Ovary (tissue), 9 donors: ENCODE data around the gene ZNF70. TPM values are rescaled to one million over a fixed set of nuclear protein-coding genes. Genes with fewer than 3 reads are reported as not detected.
A peak's percentile ranks its signal among the peaks of the same experiment; 100 is the strongest.

ENCODE experiments used
- DNase-seq, 5 donors: peaks; one replicate each; pipeline ENCODE4 v3.0.0-alpha.2; 2019 to 2020
- H3K27ac ChIP-seq, 2 donors: fragments of 200-600 bp; one replicate each; pipeline versions ENCODE4 v1.5.1 to v1.8.0; 2019 to 2022
- H3K27me3 ChIP-seq: fragments of 200-600 bp; one replicate; pipeline ENCODE4 v1.8.0; 2022
- H3K36me3 ChIP-seq: fragments of 200-600 bp; sonication (generic); one replicate; pipeline ENCODE4 v1.5.1; 2019
- H3K4me1 ChIP-seq: one replicate; pipeline ENCODE4 v1.8.1; 2013; ENCODE audit warnings: mild to moderate bottlenecking, moderate library complexity; ENCODE audit not compliant: insufficient read depth
- H3K4me3 ChIP-seq: fragments of 200-600 bp; sonication (generic); one replicate; pipeline ENCODE4 v1.5.1; 2017
- H3K9me3 ChIP-seq, 2 donors: fragments of 200-600 bp in 1 of 2; sonication (generic) in 1 of 2; one replicate each; pipeline versions ENCODE4 v1.5.1 to v1.8.1; 2013 to 2019; ENCODE audit warnings: mild to moderate bottlenecking in 1 of 2, moderate library complexity in 1 of 2
- EP300 ChIP-seq: sonication (generic); formaldehyde crosslinking; IDR thresholded peaks from one replicate; pipeline ENCODE4 v1.6.1; 2017; ENCODE audit warnings: antibody characterized with exemption
- POLR2A ChIP-seq: fragments of 450-650 bp; IDR thresholded peaks from one replicate; pipeline ENCODE4 v1.6.1; 2017; ENCODE audit warnings: antibody characterized with exemption, mild to moderate bottlenecking, moderate library complexity
- WGBS, 3 donors: extraction: QIAGEN DNeasy Blood & Tissue Kit in 1 of 3; methylation state at CpG; one replicate each; pipeline versions ENCODE4 v1.1.5 to v1.1.7; 2013 to 2017; 5-methylcytosine and 5-hydroxymethylcytosine counted together
- intact Hi-C, 4 donors: fragments of 100-400 bp; cut with DNase I; formaldehyde crosslinking; loops; one replicate each; pipeline versions ENCODE4 v1.11.0 to v1.15.1; 2022 to 2023
- polyA plus RNA-seq, 2 donors: library from polyadenylated mRNA; stranded (reverse); fragments of 200-250 nt in 1 of 2; fragments of 350-450 nt in 1 of 2; fragmentation: Illumina TruSeq in 1 of 2; extraction: RNeasy Lipid Tissue Mini Kit (QIAGEN cat#74804) in 1 of 2; gene quantifications; one replicate each; pipeline ENCODE4 v1.2.3, GENCODE V29; 2013 to 2014
- total RNA-seq, 7 donors: library from RNA; depleted of rRNA in 2 of 7; stranded (reverse); fragments of >200 nt in 2 of 7; fragmentation: NEBNext Ultra II Directional in 3 of 7; extraction: Animal tissue kit (Norgen Biotek cat#: 25700) in 3 of 7; gene quantifications; one replicate each; pipeline versions ENCODE4 v1.1.0 to v1.2.4, GENCODE V29; 2016 to 2023
- TF ChIP-seq, protein P1 (sequence below), 3 donors: fragments of 450-650 bp in 2 of 3; fragments of 200-600 bp in 1 of 3; IDR thresholded peaks; one replicate each; pipeline versions ENCODE4 v1.5.1 to v1.8.0; 2016 to 2022; ENCODE audit warnings: antibody characterized with exemption in 3 of 3, mild to moderate bottlenecking in 1 of 3
- donor health status: DM: no; HTN: no; CAD: no; lungs with moderate emphysema.
- donor health status: DM: no; HTN: no; CAD: no.
- donor health status: Bipolar disorder and iron deficiency.
- donor health status: DM: yes; HTN: yes; CAD: no.
- donor health status: DM: no; HTN: no; CAD: no.
- donor health status: DM: yes; HTN: yes; CAD: no.

ZNF70 gene
- total and polyA plus RNA-seq, 9 donors = 3.8 to 21.6 (median 16.1) TPM

DNA sequence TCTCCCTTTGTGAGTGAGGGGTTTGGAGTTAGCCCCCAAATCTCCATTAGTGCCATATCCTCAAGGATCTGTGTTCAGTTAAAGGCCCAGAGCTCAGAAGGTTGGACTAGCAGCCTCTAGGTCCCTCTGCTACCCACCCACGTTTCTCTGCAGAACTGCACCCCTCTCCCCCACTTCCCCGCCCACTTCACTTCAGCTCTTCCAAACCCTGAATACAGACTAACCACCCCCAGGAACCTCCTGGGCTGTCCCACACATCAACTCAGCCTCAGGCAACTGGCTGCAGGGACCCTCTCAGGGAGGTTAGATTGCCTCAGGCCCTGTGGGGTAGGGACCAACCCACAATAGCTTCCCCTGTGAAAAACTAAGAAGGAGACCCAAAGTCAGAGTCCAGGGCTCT is 2.5 kb upstream of the ZNF70 start:
- no peaks in the 10 kb centered on the region for H3K9me3 ChIP-seq
- H3K4me3 ChIP-seq = no peak overlapping the region
- no peak for DNase-seq
- no peak overlapping the region for H3K27ac ChIP-seq
- peaks cover 4% of the 10 kb centered on the region for H3K4me1 ChIP-seq
- 57 to 68% (median 59%) methylated on average over 2 of the region's 2 CpGs for WGBS, 3 donors
- H3K36me3 ChIP-seq = no peaks in the 10 kb centered on the region
- intact Hi-C loops = no loop called here
- no peaks in the 10 kb centered on the region for H3K27me3 ChIP-seq
- TF ChIP-seq POLR2A (no peak), EP300 (no peak)
- TF ChIP-seq, protein P1, sequence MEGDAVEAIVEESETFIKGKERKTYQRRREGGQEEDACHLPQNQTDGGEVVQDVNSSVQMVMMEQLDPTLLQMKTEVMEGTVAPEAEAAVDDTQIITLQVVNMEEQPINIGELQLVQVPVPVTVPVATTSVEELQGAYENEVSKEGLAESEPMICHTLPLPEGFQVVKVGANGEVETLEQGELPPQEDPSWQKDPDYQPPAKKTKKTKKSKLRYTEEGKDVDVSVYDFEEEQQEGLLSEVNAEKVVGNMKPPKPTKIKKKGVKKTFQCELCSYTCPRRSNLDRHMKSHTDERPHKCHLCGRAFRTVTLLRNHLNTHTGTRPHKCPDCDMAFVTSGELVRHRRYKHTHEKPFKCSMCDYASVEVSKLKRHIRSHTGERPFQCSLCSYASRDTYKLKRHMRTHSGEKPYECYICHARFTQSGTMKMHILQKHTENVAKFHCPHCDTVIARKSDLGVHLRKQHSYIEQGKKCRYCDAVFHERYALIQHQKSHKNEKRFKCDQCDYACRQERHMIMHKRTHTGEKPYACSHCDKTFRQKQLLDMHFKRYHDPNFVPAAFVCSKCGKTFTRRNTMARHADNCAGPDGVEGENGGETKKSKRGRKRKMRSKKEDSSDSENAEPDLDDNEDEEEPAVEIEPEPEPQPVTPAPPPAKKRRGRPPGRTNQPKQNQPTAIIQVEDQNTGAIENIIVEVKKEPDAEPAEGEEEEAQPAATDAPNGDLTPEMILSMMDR (IDR thresholded peaks at IDR 0.05) = no peak

DNA sequence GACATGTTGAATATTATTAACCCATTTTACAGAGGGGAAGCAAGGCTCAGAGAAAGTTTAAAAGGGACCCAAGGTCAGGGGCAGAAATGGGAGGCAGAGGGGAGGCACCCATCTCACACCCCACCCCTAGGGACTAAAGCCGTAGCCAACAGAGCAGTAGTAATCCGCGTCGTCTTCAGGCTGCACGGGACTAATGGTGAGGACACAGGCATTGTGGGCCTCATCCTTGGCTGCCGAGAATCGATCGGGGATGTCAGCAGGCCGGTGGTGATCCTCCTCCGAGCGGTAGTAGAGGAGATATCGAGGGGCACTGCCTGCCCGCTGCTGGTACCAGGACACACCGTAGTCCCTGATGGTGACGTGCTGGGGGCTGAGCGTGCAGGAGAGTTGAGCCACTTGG is 1.8 kb upstream of the ZNF70 start:
- Histone ChIP-seq H3K27ac (no peak overlapping the region), H3K9me3 (no peaks in the 10 kb centered on the region), H3K4me3 (no peak overlapping the region), H3K4me1 (peaks cover 4% of the 10 kb centered on the region), H3K36me3 (no peaks in the 10 kb centered on the region), H3K27me3 (no peaks in the 10 kb centered on the region)
- TF ChIP-seq, protein P1 (IDR thresholded peaks at IDR 0.05) = no peak
- TF ChIP-seq EP300 (no peak), POLR2A (no peak)
- DNase-seq = no peak
- intact Hi-C loops = no loop called here
- WGBS, 3 donors = 85 to 93% (median 90%) methylated on average over 16 of the region's 16 CpGs

DNA sequence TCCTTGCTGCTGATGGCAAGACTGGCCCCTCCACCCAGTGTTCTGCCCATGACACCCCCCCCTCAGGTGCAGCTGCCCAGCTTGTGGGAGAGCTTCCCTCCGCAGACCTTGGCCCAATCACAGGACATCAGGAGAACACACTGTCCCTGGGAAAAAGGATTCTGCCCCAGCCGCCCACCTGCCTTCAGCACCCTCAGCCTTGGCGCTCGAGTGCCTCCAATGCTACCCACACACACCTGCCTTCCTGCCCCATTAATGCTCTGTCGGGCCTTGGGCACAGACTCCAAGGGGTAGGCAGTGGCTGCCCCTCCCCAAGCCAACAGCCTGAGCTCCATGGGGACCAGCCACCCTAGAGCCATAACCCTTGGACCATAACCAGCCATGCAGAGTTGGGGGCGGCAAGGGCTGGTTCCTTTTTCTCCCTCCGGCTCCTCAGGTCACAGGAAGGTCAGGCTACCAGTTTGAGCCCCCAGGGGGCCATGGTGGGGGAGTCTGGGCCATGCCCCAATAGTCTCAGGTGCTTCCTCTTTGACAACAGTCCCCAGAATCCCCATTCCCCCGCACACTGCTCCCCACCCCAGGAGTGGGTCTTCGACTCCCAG is 1.3 kb upstream of the ZNF70 start:
- Histone ChIP-seq H3K27ac (no peak overlapping the region), H3K27me3 (no peaks in the 10 kb centered on the region), H3K9me3 (no peaks in the 10 kb centered on the region), H3K36me3 (no peaks in the 10 kb centered on the region), H3K4me3 (no peak overlapping the region), H3K4me1 (peaks cover 4% of the 10 kb centered on the region)
- peak in 1 of 5 donors; percentile 47 for DNase-seq
- WGBS, 3 donors = 86 to 90% (median 88%) methylated on average over 9 of the region's 9 CpGs
- TF ChIP-seq POLR2A (no peak), EP300 (no peak)
- TF ChIP-seq, protein P1 (IDR thresholded peaks at IDR 0.05) = no peak
- intact Hi-C loops = no loop called here

DNA sequence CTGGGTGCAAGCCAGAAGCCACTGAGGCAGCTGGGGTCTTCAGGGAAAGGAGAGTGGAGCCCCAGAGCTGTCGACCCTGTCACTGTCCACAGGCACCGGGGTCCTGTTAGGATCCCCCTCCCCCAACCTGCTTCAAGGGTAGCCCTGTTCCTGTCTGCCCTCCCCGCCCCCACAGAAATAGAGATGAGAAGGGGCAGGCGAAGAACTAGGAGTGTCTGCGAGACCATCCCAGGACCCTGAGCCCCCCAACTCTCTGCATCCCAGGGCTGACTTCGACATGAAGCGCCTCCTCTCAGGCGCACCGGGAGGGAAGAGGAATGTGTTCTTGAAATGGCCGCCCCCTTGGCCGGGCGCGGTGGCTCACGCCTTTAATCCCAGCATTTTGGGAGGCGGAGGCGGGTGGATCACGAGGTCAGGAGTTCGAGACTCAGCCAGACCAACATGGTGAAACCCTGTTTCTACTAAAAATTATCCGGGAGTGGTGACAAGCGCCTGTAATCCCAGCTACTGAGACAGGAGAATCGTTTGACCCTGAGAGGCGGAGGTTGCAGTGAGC is 607 bp upstream of the ZNF70 start:
- H3K4me1 ChIP-seq = peaks cover 4% of the 10 kb centered on the region
- H3K9me3 ChIP-seq = no peaks in the 10 kb centered on the region
- no peaks in the 10 kb centered on the region for H3K27me3 ChIP-seq
- DNase-seq = peak in 2 of 5 donors; percentile 58 to 61
- H3K27ac ChIP-seq = peak overlapping the region; percentile 14 to 58
- TF ChIP-seq POLR2A = no peak
- no peak for TF ChIP-seq EP300
- TF ChIP-seq, protein P1 (IDR thresholded peaks at IDR 0.05) = no peak
- 17 to 23% (median 17%) methylated on average over 21 to 22 of the region's 22 CpGs for WGBS, 3 donors
- intact Hi-C loops = no loop called here
- peak overlapping the region; percentile 53 for H3K4me3 ChIP-seq
- no peaks in the 10 kb centered on the region for H3K36me3 ChIP-seq
